HCT116 (cell line): Measurements from ENCODE around the gene DNM1L. TPM values are rescaled to one million over a fixed set of nuclear protein-coding genes. Genes with fewer than 3 reads are reported as not detected.

Experiments
- ATAC-seq: fragments of 200-7000 bp; cut with Tn5 transposase; 2 replicates; pipeline ENCODE4 v1.9.1; 2020; ENCODE audit warnings: mild to moderate bottlenecking, moderate library complexity
- BruUV-seq: library from RNA; stranded (reverse); fragments of 400-500 nt; replicated peaks from 2 replicates; lab custom pipeline; 2021; lab: Mats Ljungman, UMichigan
- CTCF ChIA-PET: fragments of 300-600 bp; sonication (Branson Sonifier 250); formaldehyde crosslinking; loops from one replicate; lab custom pipeline; 2021; ENCODE audit warnings: antibody characterized with exemption; lab: Charles Lee
- POLR2A ChIA-PET: fragments of 300-600, 350-600 bp; sonication (Branson Sonifier 250); formaldehyde crosslinking; loops from one replicate; lab custom pipeline; 2021; ENCODE audit warnings: antibody characterized with exemption; lab: Charles Lee
- RAD21 ChIA-PET, 2 experiments: fragments of 300-600 bp; sonication (Branson Sonifier 250); formaldehyde crosslinking; loops; one replicate each; lab custom pipeline; 2023; ENCODE audit warnings: low total read pairs in 2 of 2; ENCODE audit not compliant: uncharacterized antibody in 2 of 2, unreplicated experiment in 2 of 2, low non-redundant PET in 1 of 2; lab: Charles Lee
- DNase-seq: peaks from one replicate; pipeline ENCODE4 v3.0.0-alpha.2; 2010; ENCODE audit warnings: low read depth, low spot score
- H2AFZ ChIP-seq: fragments of 200-600 bp; shearing (Covaris generic), sonication (generic); 2 replicates; pipeline ENCODE4 v1.6.1; 2017; ENCODE audit warnings: low read depth, mixed run types, mixed read lengths, antibody characterized with exemption, low read length; ENCODE audit not compliant: poor library complexity, severe bottlenecking
- H3K27ac ChIP-seq: 2 replicates; pipeline ENCODE4 v1.5.1; 2012; ENCODE audit warnings: low read depth, low read length
- H3K27me3 ChIP-seq: fragments of 200-600 bp; sonication (generic); 2 replicates; pipeline ENCODE4 v1.6.1; 2016; ENCODE audit warnings: mixed run types, low read length, mixed read lengths; ENCODE audit not compliant: insufficient read depth
- H3K36me3 ChIP-seq, 2 experiments: fragments of 200-500 bp in 1 of 2; fragments of 200-600 bp in 1 of 2; sonication (Bioruptor generic) in 1 of 2; sonication (generic) in 1 of 2; 2 replicates each; pipeline versions ENCODE4 v1.5.1 to v1.6.1; 2014 to 2016; ENCODE audit warnings: low read length in 2 of 2, inconsistent platforms in 1 of 2, mixed read lengths in 1 of 2, mixed run types in 1 of 2; ENCODE audit not compliant: insufficient read depth in 2 of 2, control insufficient read depth in 1 of 2
- H3K4me1 ChIP-seq, 2 experiments: fragments of 200-600 bp in 1 of 2; sonication (generic) in 1 of 2; 2 replicates each; pipeline versions ENCODE4 v1.5.1 to v1.6.1; 2012 to 2017; ENCODE audit warnings: low read length in 2 of 2, inconsistent platforms in 1 of 2, mild to moderate bottlenecking in 1 of 2, mixed read lengths in 1 of 2, mixed run types in 1 of 2, moderate library complexity in 1 of 2; ENCODE audit not compliant: insufficient read depth in 2 of 2, control insufficient read depth in 1 of 2
- H3K4me2 ChIP-seq: fragments of 200-600 bp; sonication (generic); 2 replicates; pipeline ENCODE4 v1.6.1; 2017; ENCODE audit warnings: mixed run types, low read length, mixed read lengths
- H3K4me3 ChIP-seq, 2 experiments: fragments of 200-600 bp in 1 of 2; sonication (generic) in 1 of 2; replicated peaks in 1 of 2; 2 replicates each; pipeline ENCODE4 v1.5.1; 2011 to 2016; ENCODE audit warnings: low read length in 2 of 2, control low read depth in 1 of 2, low read depth in 1 of 2, mild to moderate bottlenecking in 1 of 2, mixed read lengths in 1 of 2, mixed run types in 1 of 2
- H3K79me2 ChIP-seq: fragments of 200-600 bp; sonication (generic); 2 replicates; pipeline ENCODE4 v1.6.1; 2017; ENCODE audit warnings: mild to moderate bottlenecking, mixed run types, low read length, moderate library complexity, mixed read lengths; ENCODE audit not compliant: insufficient read depth
- H3K9ac ChIP-seq: fragments of 200-600 bp; sonication (generic); 2 replicates; pipeline ENCODE4 v1.6.1; 2016; ENCODE audit warnings: low read length, mixed read lengths
- H3K9me2 ChIP-seq: fragments of 200-600 bp; sonication (generic), shearing (Covaris generic); 2 replicates; pipeline ENCODE4 v1.6.1; 2017; ENCODE audit warnings: mixed run types, mild to moderate bottlenecking, moderate library complexity; ENCODE audit not compliant: insufficient read depth
- H3K9me3 ChIP-seq, 2 experiments: fragments of 200-500 bp in 1 of 2; fragments of 200-600 bp in 1 of 2; sonication (Bioruptor generic) in 1 of 2; sonication (generic) in 1 of 2; 2 replicates each; pipeline ENCODE4 v1.6.1; 2014 to 2017; ENCODE audit warnings: low read length in 2 of 2, mixed read lengths in 2 of 2, inconsistent platforms in 1 of 2, low read depth in 1 of 2, mild to moderate bottlenecking in 1 of 2, mixed run types in 1 of 2, moderate library complexity in 1 of 2; ENCODE audit not compliant: control insufficient read depth in 1 of 2, insufficient read depth in 1 of 2
- H4K20me1 ChIP-seq: fragments of 200-600 bp; sonication (generic), shearing (Covaris generic); 2 replicates; pipeline ENCODE4 v1.6.1; 2017; ENCODE audit warnings: mixed run types, mild to moderate bottlenecking, moderate library complexity; ENCODE audit not compliant: insufficient read depth
- CBX3 ChIP-seq: IDR thresholded peaks from 2 replicates; pipeline ENCODE4 v1.6.1; 2012; ENCODE audit warnings: low read depth
- EZH2phosphoT487 ChIP-seq: fragments of 200-600 bp; IDR thresholded peaks from 2 replicates; pipeline ENCODE4 v1.6.1; 2018; ENCODE audit warnings: antibody characterized with exemption, borderline replicate concordance
- FOSL1 ChIP-seq: IDR thresholded peaks from 2 replicates; pipeline ENCODE4 v1.6.1; 2012; ENCODE audit warnings: low read depth
- JUND ChIP-seq: IDR thresholded peaks from 2 replicates; pipeline ENCODE4 v1.6.1; 2012
- POLR2AphosphoS5 ChIP-seq: IDR thresholded peaks from 2 replicates; pipeline ENCODE4 v1.6.1; 2011; ENCODE audit warnings: mild to moderate bottlenecking, low read depth, low read length, moderate library complexity
- SRF ChIP-seq: IDR thresholded peaks from 2 replicates; pipeline ENCODE4 v1.6.1; 2012; ENCODE audit warnings: low read depth
- TCF7L2 ChIP-seq: IDR thresholded peaks from 2 replicates; pipeline ENCODE4 v1.7.0; 2011; ENCODE audit warnings: borderline replicate concordance, inconsistent platforms; ENCODE audit not compliant: insufficient read depth, insufficient read length; ENCODE audit errors: extremely low read depth
- YY1 ChIP-seq: IDR thresholded peaks from 2 replicates; pipeline ENCODE4 v1.6.1; 2011; ENCODE audit warnings: low read length, low read depth, moderate library complexity, mild to moderate bottlenecking; ENCODE audit not compliant: insufficient replicate concordance; ENCODE audit errors: extremely low read depth
- ZBTB33 ChIP-seq: IDR thresholded peaks from 2 replicates; pipeline ENCODE4 v1.6.1; 2011; ENCODE audit warnings: mild to moderate bottlenecking, low read length, moderate library complexity; ENCODE audit not compliant: insufficient replicate concordance; ENCODE audit errors: extremely low read depth
- intact Hi-C: fragments of 100-400 bp; cut with micrococcal nuclease; formaldehyde crosslinking; loops from 2 replicates; pipeline ENCODE4 v1.10.0; 2022
- total RNA-seq: library from RNA; stranded (reverse); gene quantifications from one replicate; pipeline ENCODE4 v1.2.1, GENCODE V29; 2021; ENCODE audit not compliant: unreplicated experiment

Gene DNM1L
- total RNA-seq, 1 experiment from 2014 or later: 69.7 TPM

- TF ChIP-seq CBX3 (no peak), FOSL1 (no peak), ZBTB33 (no peak)
These were observed 91.0 kb downstream of the DNM1L start for GRCh38 chr12:32770141-32770540.

GRCh38 chr12:32773691-32774090 lies 94.6 kb downstream of the DNM1L start:
- POLR2A ChIA-PET: no interaction called here
- ATAC-seq: no peak
- CTCF ChIA-PET: no interaction called here

More at GRCh38 chr12:32770141-32770540, 91.0 kb downstream of the DNM1L start:
- CTCF ChIA-PET: interaction anchor here (3.0 kb wide), 1 partner anchor 14 kb away, joined by 11 read pairs; the partner anchor contains the start of gene YARS2
- Histone ChIP-seq H3K4me3 (no peak overlapping the region), H2AFZ (no peak overlapping the region), H3K27ac (no peak overlapping the region), H3K9me2 (no peaks in the 10 kb centered on the region), H3K4me2 (no peak overlapping the region), H3K79me2 (no peaks in the 10 kb centered on the region), H4K20me1 (no peaks in the 10 kb centered on the region), H3K9me3 (no peaks in the 10 kb centered on the region), H3K9ac (no peak overlapping the region), H3K36me3 (no peaks in the 10 kb centered on the region), H3K4me1 (no peaks in the 10 kb centered on the region), H3K27me3 (no peaks in the 10 kb centered on the region)
- intact Hi-C loops: no loop called here
- POLR2A ChIA-PET: interaction anchor here (1.2 kb wide), 1 partner anchor 14 kb away, joined by 3 read pairs; the partner anchor contains the start of gene YARS2
- ATAC-seq: no peak
- no TSS peak for BruUV-seq
- RAD21 ChIA-PET: no interaction called here
- no peak for DNase-seq

More at GRCh38 chr12:32773691-32774090, 94.6 kb downstream of the DNM1L start:
- BruUV-seq: no TSS peak
- RAD21 ChIA-PET: no interaction called here
- intact Hi-C loops: no loop called here
- no peak overlapping the region for H3K4me2 ChIP-seq
- DNase-seq: no peak
- H3K4me3 ChIP-seq: no peak overlapping the region
- no peaks in the 10 kb centered on the region for H4K20me1 ChIP-seq
- no peak overlapping the region for H3K27ac ChIP-seq
- H3K36me3 ChIP-seq: no peaks in the 10 kb centered on the region
- no peaks in the 10 kb centered on the region for H3K9me2 ChIP-seq
- no peak for TF ChIP-seq TCF7L2
- no peak for TF ChIP-seq YY1
- TF ChIP-seq SRF: no peak
- TF ChIP-seq FOSL1: no peak
- no peak for TF ChIP-seq JUND
- no peak for TF ChIP-seq POLR2AphosphoS5
- no peak for TF ChIP-seq EZH2phosphoT487
- no peaks in the 10 kb centered on the region for H3K9me3 ChIP-seq
- no peaks in the 10 kb centered on the region for H3K4me1 ChIP-seq
- no peaks in the 10 kb centered on the region for H3K79me2 ChIP-seq
- H3K9ac ChIP-seq: no peak overlapping the region
- no peak overlapping the region for H2AFZ ChIP-seq
- H3K27me3 ChIP-seq: no peaks in the 10 kb centered on the region
